ENCODE results near the gene SMG9. TPM values are rescaled to one million over a fixed set of nuclear protein-coding genes. Genes with fewer than 3 reads are reported as not detected.

Gene SMG9
- polyA plus RNA-seq, 1 of the 3 experiments (the other 2 are of a cell fraction), result 24.3 TPM

DNA sequence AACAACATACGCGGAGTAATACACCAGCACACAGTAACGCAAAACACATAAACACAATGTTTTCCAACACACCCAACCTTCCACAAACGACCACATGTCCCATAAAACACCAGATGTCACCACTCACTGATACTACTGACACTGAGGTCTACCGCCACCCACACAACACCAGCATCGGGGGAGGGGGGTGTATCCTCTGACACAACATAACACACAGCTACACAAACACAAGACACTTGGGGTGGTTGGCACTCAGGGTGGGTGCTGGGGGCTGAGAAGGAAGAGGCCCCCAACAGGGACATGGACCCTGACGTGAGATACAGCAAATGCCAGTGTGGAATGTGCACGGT is 27.5 kb upstream of the SMG9 start (continued):
- TF ChIP-seq JUND (IDR thresholded peaks at IDR 0.05) (no peak), RXRA (IDR thresholded peaks at IDR 0.05; ENCODE audit: borderline replicate concordance, low read depth) (no peak), FOXJ3 (CRISPR knock-in tag; IDR thresholded peaks at IDR 0.05) (no peak), RAD21 (IDR thresholded peaks at IDR 0.05; ENCODE audit: low read length) (no peak), RFX5 (IDR thresholded peaks at IDR 0.05; ENCODE audit: low read length) (no peak), POLR2AphosphoS5 (IDR thresholded peaks at IDR 0.05; ENCODE audit: low read depth, low read length) (no peak), MXI1 (IDR thresholded peaks at IDR 0.05; ENCODE audit: low read depth, low read length) (no peak), FOXM1 (IDR thresholded peaks at IDR 0.05; ENCODE audit: low read depth) (no peak), CHD2 (IDR thresholded peaks at IDR 0.05; ENCODE audit: low read length, partially characterized antibody) (no peak), RCOR1 (IDR thresholded peaks at IDR 0.05; ENCODE audit: low read length) (no peak)

DNA sequence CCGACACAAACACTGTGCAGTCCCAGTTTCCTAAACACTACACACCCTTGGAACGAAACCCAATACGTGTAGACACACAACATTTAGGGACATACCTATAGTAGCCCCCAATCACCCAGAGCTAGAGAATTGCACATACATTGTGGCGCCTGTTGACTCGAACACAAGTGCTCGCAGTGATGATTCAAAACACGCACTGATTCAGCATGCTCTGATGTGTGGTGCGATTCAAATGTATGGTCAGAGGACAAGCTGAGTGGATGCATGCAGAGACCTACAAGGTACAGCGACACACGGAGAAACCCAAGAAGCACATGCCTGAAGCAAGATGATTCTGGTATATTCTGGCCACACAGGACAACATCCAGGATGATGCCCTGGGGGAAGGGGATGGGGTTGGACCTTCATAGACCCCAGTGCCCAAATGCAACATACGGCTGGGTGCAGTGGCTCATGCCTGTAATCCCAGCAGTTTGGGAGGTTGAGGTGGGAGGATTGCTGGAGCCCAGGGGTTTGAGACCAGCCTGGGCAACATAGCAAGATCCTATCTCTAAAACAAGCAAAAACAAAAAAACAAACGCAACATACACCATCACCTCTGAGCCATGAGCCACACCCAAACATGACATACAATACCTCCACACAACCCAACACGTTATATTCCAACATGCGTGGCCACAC is 27.0 kb upstream of the SMG9 start:
- Histone ChIP-seq H4K20me1 (ENCODE audit: insufficient read depth) (no peaks in the 10 kb centered on the region), H3K9me2 (no peaks in the 10 kb centered on the region), H3K9me3 (no peaks in the 10 kb centered on the region), H3K27ac (ENCODE audit: low read depth in 2 of 2, low read length in 1 of 2) (no peak overlapping the region), H3K9ac (no peak overlapping the region), H3K79me2 (ENCODE audit: insufficient read depth) (no peaks in the 10 kb centered on the region), H3K4me1 (ENCODE audit: control insufficient read depth in 1 of 2, insufficient read depth in 2 of 2, low read depth in 1 of 2, low read length in 1 of 2) (peaks cover 11 to 31% of the 10 kb centered on the region in 2 experiments; a peak in 3 of 4 replicates), H2AFZ (ENCODE audit: low read depth) (no peak overlapping the region), H3K36me3 (replicated peaks in 1 of 2; ENCODE audit: control insufficient read depth in 1 of 2, insufficient read depth in 2 of 2, low read length in 1 of 2) (no peaks in the 10 kb centered on the region), H3K4me2 (no peak overlapping the region), H3K27me3 (ENCODE audit: insufficient read depth) (no peaks in the 10 kb centered on the region), H3F3A (replicated peaks; ENCODE audit: insufficient read depth) (peaks cover 14% of the 10 kb centered on the region), H3K4me3 (ENCODE audit: low read depth in 2 of 2, low read length in 1 of 2) (no peak overlapping the region)
- no peak for TF ChIP-seq POLR2AphosphoS5 (IDR thresholded peaks at IDR 0.05; ENCODE audit: low read depth, low read length)
- no peak for TF ChIP-seq RCOR1 (IDR thresholded peaks at IDR 0.05; ENCODE audit: low read length)
- no peak for TF ChIP-seq ELF1 (IDR thresholded peaks at IDR 0.05)
- no peak for TF ChIP-seq JUND (IDR thresholded peaks at IDR 0.05)
- TF ChIP-seq FOXJ3 (CRISPR knock-in tag; IDR thresholded peaks at IDR 0.05), result no peak
- TF ChIP-seq MXI1 (IDR thresholded peaks at IDR 0.05; ENCODE audit: low read depth, low read length), result no peak
- TF ChIP-seq YY1 (IDR thresholded peaks at IDR 0.05; ENCODE audit: low read depth), result no peak
- TF ChIP-seq FOXM1 (IDR thresholded peaks at IDR 0.05; ENCODE audit: low read depth), result no peak
- TF ChIP-seq FOSL2 (IDR thresholded peaks at IDR 0.05; ENCODE audit: borderline replicate concordance, low read depth), result no peak
- no peak for TF ChIP-seq SMC3 (IDR thresholded peaks at IDR 0.05; ENCODE audit: low read depth, low read length)
- TF ChIP-seq, protein P1, sequence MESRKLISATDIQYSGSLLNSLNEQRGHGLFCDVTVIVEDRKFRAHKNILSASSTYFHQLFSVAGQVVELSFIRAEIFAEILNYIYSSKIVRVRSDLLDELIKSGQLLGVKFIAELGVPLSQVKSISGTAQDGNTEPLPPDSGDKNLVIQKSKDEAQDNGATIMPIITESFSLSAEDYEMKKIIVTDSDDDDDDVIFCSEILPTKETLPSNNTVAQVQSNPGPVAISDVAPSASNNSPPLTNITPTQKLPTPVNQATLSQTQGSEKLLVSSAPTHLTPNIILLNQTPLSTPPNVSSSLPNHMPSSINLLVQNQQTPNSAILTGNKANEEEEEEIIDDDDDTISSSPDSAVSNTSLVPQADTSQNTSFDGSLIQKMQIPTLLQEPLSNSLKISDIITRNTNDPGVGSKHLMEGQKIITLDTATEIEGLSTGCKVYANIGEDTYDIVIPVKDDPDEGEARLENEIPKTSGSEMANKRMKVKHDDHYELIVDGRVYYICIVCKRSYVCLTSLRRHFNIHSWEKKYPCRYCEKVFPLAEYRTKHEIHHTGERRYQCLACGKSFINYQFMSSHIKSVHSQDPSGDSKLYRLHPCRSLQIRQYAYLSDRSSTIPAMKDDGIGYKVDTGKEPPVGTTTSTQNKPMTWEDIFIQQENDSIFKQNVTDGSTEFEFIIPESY (IDR thresholded peaks at IDR 0.05; ENCODE audit: borderline replicate concordance, low read depth), result no peak
- TF ChIP-seq TAF1 (IDR thresholded peaks at IDR 0.05; ENCODE audit: borderline replicate concordance, low read depth, low read length), result no peak
- TF ChIP-seq, protein P2, sequence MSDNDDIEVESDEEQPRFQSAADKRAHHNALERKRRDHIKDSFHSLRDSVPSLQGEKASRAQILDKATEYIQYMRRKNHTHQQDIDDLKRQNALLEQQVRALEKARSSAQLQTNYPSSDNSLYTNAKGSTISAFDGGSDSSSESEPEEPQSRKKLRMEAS (IDR thresholded peaks at IDR 0.05; ENCODE audit: low read depth), result no peak
- TF ChIP-seq EZH2phosphoT487 (IDR thresholded peaks at IDR 0.05; ENCODE audit: borderline replicate concordance, low read depth), result no peak
- TF ChIP-seq, protein P3, sequence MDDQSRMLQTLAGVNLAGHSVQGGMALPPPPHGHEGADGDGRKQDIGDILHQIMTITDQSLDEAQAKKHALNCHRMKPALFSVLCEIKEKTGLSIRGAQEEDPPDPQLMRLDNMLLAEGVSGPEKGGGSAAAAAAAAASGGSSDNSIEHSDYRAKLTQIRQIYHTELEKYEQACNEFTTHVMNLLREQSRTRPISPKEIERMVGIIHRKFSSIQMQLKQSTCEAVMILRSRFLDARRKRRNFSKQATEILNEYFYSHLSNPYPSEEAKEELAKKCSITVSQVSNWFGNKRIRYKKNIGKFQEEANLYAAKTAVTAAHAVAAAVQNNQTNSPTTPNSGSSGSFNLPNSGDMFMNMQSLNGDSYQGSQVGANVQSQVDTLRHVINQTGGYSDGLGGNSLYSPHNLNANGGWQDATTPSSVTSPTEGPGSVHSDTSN (IDR thresholded peaks at IDR 0.05), result no peak
- POLR2A ChIA-PET, result no interaction called here
- 89% methylated on average over 14 of the region's 14 CpGs for WGBS (ENCODE audit: low lambda C conversion rate)
- CTCF ChIA-PET, result interaction anchor here (0.9 kb wide), 1 partner anchor 36 kb away, joined by 4 read pairs; no protein-coding TSS in a partner anchor
- DNase-seq, result no peak

Measured in SK-N-SH (cell line).